ENCODE data around the gene MAPKAPK3. TPM values are rescaled to one million over a fixed set of nuclear protein-coding genes. Genes with fewer than 3 reads are reported as not detected.
A peak's percentile ranks its signal among the peaks of the same experiment; 100 is the strongest.

Gene MAPKAPK3
- total and polyA plus RNA-seq, 2 experiments from 2014 or later = 77.3 to 94.7 TPM

DNA sequence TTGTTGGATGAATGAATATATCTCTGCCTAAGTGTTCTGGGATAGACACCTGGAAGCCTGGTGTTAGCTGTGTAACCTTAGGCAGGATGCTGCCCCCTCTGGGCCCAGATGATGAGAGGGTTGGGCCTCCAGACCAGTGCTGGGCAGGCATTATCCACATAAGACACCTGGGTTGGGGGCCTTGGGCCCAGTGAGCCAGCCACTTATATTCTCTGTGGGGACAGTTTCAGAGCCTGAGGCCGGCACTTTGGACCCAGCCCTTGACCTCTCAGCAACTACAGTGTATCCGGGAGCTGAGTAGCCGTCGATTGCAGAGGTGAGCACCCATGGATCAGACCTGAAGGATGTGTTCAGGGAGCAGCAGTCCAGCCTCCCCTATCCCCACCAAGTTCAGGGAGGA, 45.5 kb upstream of the MAPKAPK3 start:
- Histone ChIP-seq H3K4me1 (ENCODE audit: low read depth) (peaks cover 3% of the 10 kb centered on the region), H3K27ac (no peak overlapping the region), H3K4me3 (no peak overlapping the region), H3K36me3 (no peaks in the 10 kb centered on the region), H3K9me3 (ENCODE audit: low read depth) (no peaks in the 10 kb centered on the region), H3K27me3 (no peaks in the 10 kb centered on the region)
- DNase-seq (ENCODE audit: low read depth in 1 of 2, low spot score in 1 of 2) = no peak
- TF ChIP-seq, protein P1, sequence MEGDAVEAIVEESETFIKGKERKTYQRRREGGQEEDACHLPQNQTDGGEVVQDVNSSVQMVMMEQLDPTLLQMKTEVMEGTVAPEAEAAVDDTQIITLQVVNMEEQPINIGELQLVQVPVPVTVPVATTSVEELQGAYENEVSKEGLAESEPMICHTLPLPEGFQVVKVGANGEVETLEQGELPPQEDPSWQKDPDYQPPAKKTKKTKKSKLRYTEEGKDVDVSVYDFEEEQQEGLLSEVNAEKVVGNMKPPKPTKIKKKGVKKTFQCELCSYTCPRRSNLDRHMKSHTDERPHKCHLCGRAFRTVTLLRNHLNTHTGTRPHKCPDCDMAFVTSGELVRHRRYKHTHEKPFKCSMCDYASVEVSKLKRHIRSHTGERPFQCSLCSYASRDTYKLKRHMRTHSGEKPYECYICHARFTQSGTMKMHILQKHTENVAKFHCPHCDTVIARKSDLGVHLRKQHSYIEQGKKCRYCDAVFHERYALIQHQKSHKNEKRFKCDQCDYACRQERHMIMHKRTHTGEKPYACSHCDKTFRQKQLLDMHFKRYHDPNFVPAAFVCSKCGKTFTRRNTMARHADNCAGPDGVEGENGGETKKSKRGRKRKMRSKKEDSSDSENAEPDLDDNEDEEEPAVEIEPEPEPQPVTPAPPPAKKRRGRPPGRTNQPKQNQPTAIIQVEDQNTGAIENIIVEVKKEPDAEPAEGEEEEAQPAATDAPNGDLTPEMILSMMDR (IDR thresholded peaks at IDR 0.05; ENCODE audit: low read depth, low read length) = no peak

DNA sequence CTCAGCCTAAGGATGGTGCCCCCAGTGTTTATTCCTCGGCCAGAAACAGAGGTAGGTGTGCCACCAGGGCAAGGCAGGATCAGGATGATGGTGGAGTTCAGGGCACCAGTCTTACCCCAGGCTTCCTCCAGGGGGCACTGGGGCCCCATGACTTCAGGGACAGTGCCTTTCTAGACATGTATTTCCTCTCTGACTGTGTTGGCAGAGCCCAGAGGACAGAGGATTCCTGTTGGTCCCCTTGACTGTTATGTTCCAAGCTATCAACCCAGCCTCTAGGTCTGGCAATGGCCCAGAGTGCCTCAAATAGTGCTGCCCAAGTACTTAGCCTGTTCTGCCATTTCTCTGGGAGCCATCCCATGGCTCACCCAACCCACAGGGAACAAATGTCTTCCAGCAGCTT, 44.8 kb upstream of the MAPKAPK3 start:
- TF ChIP-seq, protein P1 (IDR thresholded peaks at IDR 0.05; ENCODE audit: low read depth, low read length) = peak; percentile 93
- peaks cover 3% of the 10 kb centered on the region for H3K4me1 ChIP-seq (ENCODE audit: low read depth)
- DNase-seq (ENCODE audit: low read depth in 1 of 2, low spot score in 1 of 2) = peak; percentile 75 to 78
- H3K4me3 ChIP-seq = no peak overlapping the region
- no peak overlapping the region for H3K27ac ChIP-seq
- no peaks in the 10 kb centered on the region for H3K9me3 ChIP-seq (ENCODE audit: low read depth)
- H3K36me3 ChIP-seq = no peaks in the 10 kb centered on the region
- no peaks in the 10 kb centered on the region for H3K27me3 ChIP-seq

DNA sequence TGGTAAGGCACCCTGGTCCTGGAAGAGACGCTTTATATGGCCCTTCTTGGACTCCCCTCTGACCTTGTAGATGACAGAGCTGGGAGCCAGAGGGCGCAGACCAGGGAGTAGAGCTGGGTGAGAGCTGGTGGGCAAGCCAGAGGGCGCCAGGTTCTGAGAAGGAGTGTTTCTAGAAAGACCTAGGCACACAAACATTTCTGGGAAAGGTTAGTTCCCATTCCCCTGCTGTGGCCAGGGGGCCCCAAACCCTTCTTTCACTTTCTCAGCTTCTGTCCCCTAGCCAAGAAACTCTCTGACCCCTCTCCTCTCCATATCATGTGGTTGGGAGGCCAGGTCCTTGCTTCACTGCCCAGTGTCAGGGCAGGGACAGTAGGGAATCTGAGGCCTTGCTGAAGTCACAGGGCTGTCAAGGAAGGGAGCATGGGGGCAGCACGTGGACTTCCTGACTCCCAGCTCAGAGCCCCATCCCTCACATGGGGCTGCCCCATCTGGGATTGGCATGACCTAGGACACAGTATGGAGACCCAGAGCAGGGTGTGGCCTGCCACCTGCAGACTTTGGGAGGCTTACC, 44.1 kb upstream of the MAPKAPK3 start:
- H3K4me1 ChIP-seq (ENCODE audit: low read depth) = peaks cover 3% of the 10 kb centered on the region
- TF ChIP-seq, protein P1 (IDR thresholded peaks at IDR 0.05; ENCODE audit: low read depth, low read length) = no peak
- no peaks in the 10 kb centered on the region for H3K9me3 ChIP-seq (ENCODE audit: low read depth)
- H3K36me3 ChIP-seq = no peaks in the 10 kb centered on the region
- DNase-seq (ENCODE audit: low read depth in 1 of 2, low spot score in 1 of 2) = no peak
- H3K4me3 ChIP-seq = no peak overlapping the region
- no peak overlapping the region for H3K27ac ChIP-seq
- no peaks in the 10 kb centered on the region for H3K27me3 ChIP-seq

DNA sequence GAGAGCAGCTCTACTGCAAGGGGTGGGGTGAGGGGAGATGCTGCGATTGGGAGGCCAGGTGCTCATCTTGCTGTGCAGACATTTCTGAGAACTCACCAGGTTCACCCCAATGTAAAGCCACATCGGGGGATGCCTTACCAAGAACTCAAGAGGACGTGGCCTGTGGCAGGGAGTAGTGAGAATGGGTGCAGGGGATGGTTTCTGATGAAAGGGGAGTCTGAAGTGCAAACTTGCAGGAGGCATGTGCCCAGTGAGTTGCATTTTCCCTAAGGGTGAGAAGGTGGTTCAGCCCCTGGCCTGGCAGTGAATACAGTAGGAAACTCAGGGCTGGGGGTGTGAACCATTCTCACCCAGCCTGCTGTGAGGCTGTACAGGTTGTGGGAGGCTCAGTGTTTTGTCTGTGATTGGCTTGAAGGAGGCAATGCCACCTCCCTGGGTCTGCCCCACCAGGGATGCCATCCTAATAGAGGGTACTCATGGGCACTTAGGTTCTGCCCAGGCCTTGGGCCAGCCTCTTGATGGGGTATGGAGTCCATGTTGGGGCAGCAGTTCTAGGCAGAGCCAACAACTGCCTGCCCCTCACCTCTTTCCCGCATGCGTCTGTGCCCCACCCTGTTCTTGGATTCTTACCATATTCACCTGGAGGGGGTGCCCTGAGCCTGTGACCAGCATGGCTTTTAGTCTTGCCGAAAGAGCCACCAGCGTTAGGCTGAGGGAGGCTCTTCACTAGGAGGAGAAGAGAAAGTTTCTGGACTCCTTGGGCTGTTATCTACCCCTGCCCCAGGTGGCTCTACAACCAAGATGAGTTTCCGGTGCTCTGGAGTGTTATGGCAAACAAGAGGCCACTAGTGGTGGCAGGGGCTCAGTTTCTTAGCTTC, 43.1 kb upstream of the MAPKAPK3 start:
- Histone ChIP-seq H3K9me3 (ENCODE audit: low read depth) (no peaks in the 10 kb centered on the region), H3K27ac (no peak overlapping the region), H3K4me3 (no peak overlapping the region), H3K36me3 (no peaks in the 10 kb centered on the region), H3K27me3 (no peaks in the 10 kb centered on the region), H3K4me1 (ENCODE audit: low read depth) (peaks cover 3% of the 10 kb centered on the region)
- DNase-seq (ENCODE audit: low read depth in 1 of 2, low spot score in 1 of 2) = no peak
- TF ChIP-seq, protein P1 (IDR thresholded peaks at IDR 0.05; ENCODE audit: low read depth, low read length) = no peak

DNA sequence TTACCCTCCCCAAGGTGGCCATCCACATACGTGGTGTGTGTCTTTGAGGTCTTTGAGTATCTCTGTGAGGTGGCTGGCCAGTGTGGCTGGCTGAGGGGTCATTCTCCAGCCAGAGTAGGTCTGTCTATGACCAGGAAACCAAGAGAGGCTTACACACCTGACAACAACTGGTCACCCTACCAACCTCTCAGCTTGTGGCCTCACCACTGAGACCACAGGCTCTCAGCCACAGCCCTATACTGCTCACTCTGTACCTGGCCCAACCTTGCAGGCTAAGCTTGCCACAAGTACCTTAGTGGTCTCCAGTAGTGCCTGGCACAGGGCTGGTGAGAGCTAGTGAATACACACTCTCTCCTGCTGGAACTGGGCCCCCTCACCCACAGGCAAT, 42.5 kb upstream of the MAPKAPK3 start:
- Histone ChIP-seq H3K4me3 (no peak overlapping the region), H3K27me3 (no peaks in the 10 kb centered on the region), H3K4me1 (ENCODE audit: low read depth) (peaks cover 3% of the 10 kb centered on the region), H3K36me3 (no peaks in the 10 kb centered on the region), H3K9me3 (ENCODE audit: low read depth) (no peaks in the 10 kb centered on the region), H3K27ac (no peak overlapping the region)
- TF ChIP-seq, protein P1 (IDR thresholded peaks at IDR 0.05; ENCODE audit: low read depth, low read length) = no peak
- no peak for DNase-seq (ENCODE audit: low read depth in 1 of 2, low spot score in 1 of 2)
